Mammary epithelial cell (primary cell): ENCODE results near the gene ITGA11.

Experiments
- CTCF ChIP-seq, 2 donors: IDR thresholded peaks in 1 of 2; conservative IDR thresholded peaks in 1 of 2; 2 replicates each; pipeline ENCODE4 v1.5.1; 2011 to 2012; ENCODE audit warnings: inconsistent platforms in 2 of 2, low read length in 2 of 2, mild to moderate bottlenecking in 2 of 2, control low read depth in 1 of 2, low read depth in 1 of 2; ENCODE audit not compliant: insufficient read depth in 1 of 2; ENCODE audit errors: extremely low read depth in 1 of 2
- EZH2 ChIP-seq: IDR thresholded peaks from 2 replicates; pipeline ENCODE4 v1.6.1; 2012; ENCODE audit warnings: low read length, inconsistent platforms, borderline replicate concordance

GRCh38 chr15:68344600-68344999, 87.4 kb downstream of the ITGA11 start:
- TF ChIP-seq CTCF (conservative IDR thresholded peaks at IDR 0.05 in 1 of 2, IDR thresholded peaks at IDR 0.05 in 1 of 2; ENCODE audit: extremely low read depth in 1 of 2, insufficient read depth in 1 of 2, low read depth in 1 of 2, low read length in 2 of 2) (no peak), EZH2 (no peak)
